Daoy (cell line): Measurements from ENCODE around the gene ZBTB7A. TPM values are rescaled to one million over a fixed set of nuclear protein-coding genes. Genes with fewer than 3 reads are reported as not detected.

Experiments used
- DNase-seq: peaks from one replicate; pipeline ENCODE4 v3.0.0-alpha.2; 2015; ENCODE audit warnings: low read depth
- total RNA-seq: library from RNA; depleted of rRNA; stranded (reverse); fragments of >200 nt; shearing (Covaris generic); gene quantifications from 2 replicates; pipeline ENCODE4 v1.2.3, GENCODE V29; 2014

The ZBTB7A gene
- total RNA-seq, 1 experiment from 2014 or later: 14.8 TPM

DNA sequence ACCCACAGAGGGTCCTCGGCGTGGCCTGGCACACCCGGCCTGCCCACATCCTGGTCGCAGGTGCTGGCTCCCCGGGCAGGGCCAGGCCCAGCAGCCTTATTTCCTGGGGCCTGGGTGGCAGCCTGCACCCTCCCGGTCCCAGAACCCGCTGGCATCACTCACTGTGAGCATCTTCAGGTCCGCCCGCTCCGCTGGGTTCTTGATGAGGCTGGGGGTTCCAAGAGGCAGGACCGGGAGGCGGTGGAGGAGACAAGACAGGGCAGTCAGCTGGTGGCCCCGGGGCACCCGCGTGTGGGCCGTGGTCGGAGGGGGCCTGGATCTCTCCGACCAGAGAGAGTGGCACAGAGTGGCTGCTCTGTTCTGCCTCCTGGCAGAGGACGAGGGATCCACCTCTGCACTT, 27.6 kb upstream of the ZBTB7A start:
- DNase-seq: no peak

- DNase-seq: no peak
Observed at GRCh38 chr19:4093643-4094175, 27.0 kb upstream of the ZBTB7A start.

DNA sequence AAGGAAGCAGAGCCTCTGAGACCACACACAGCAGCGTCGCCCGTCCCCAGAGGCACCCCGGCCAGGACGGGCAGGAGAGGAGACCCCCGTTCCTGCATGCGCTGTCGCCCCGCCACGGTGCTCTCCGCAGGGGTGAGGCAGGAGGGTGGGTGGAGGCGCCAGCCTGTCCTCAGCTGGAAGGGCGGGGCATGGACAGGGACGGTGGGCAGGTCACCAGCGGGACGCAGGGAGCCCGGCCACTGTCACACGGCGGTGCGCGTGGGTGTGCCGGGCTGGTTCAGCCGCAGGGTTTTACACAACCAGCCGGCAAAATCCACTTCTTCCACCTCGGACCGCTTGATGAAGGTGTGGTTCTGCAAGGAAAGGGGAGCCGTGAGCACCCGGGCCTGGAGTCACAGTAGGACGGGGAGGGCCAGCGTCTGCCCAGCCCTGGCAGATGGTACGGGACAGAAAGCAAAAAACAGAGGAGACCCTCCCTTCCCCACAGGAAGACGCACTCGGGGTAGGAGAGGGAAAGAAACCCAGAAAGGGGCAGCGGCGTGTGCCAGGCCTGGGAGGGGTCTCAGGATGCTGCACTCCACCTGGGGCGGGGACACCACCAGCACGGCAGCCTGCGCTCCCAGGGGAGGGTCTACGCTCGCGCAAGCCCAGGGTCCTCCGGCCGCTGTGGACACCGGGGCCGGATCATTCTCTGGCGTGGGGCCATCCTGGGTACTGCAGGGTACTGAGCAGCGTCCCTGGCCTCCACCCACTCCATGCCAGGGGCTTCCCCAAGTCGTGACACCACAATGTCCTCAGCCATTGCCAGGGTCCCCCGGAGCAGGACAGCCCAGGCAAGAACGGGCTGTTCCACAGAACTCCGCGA, 23.9 kb upstream of the ZBTB7A start:
- DNase-seq: no peak

DNA sequence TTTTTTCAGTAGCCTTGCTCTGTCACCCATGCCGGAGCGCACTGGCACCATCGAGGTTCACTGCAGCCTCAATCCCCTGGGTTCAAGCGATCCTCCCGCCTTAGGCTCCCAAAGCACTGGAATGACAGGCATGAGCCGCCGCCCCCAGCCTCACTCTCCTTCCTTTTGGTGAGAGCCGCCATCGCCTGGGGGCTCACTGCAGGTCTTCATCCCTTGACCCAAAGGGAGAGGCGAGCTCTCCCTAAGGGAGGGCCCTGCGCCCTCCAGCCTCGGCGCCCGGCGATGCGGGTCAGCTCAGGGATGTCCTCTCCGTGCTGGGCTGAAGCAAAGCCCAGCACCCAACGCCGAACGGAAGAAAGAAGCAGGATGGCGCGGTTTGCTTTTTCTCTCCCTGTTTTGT, 23.2 kb upstream of the ZBTB7A start:
- no peak for DNase-seq

DNA sequence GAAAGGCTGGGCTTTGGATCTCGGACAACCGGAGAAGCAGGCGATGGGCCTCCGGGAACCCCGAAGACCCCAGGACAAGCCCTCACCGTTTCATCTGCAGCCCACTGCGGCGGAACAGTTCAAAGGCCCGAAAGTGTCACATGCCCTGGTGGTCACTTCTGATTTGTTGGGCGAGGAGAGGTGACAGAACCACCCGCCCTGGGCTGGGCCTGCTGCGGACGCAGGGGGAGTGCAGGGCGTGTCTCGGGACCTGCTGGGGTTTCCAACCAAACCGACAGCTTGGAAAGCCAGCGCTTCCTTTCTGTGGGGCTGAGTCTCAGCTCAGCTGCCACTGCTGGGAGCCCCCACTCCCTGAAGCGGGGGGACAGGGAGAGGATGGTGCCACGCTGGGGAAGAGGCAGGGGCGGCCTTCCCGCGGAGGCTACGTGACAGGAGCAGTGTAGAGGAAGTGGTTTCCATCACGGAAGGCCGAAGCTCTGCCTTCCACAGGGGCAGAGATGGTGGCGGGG, 22.8 kb upstream of the ZBTB7A start:
- DNase-seq: peak; percentile 2

DNA sequence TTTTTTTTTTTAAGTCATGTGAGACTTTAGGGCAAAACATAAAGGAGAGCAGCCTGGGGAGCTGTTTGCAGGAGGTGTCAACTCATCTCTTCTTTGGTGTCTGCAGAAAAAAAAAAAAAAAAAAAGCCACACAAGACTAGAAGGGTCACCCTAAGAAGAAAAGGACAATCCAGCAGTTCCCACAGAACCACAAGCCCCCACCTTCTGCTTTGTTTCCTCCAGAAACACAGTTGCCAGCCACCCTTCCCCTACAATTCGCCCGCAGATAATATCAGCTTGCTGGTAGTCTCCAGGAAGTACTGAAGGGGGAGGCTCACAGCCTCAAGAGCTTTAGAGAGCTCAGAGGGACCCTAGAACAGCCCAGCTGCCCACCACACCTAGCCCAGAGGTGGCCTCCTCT, 22.3 kb upstream of the ZBTB7A start:
- DNase-seq: no peak

GRCh38 chr19:4087787-4088679, 21.3 kb upstream of the ZBTB7A start:
- DNase-seq: no peak

GRCh38 chr19:4086411-4086867, 19.7 kb upstream of the ZBTB7A start:
- DNase-seq: peak; percentile 1

DNA sequence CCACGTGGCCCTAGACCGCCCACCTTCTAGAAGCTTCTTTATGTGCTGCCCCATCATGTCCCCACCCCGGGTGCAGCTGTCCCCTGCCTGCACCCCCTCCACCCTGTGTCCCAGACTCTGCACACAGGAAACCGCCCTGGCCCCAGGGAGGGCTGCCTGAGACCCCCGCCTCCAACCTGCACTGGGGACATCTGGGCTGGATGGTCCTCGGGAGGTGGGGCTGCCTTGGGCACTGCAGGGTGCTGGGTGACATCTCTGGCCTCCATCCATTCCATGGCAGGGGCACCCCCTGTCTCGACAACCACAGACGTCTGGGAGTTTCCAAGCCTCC, 17.8 kb upstream of the ZBTB7A start:
- DNase-seq: peak; percentile 9

- DNase-seq: no peak
Observed at GRCh38 chr19:4083677-4084546, 17.2 kb upstream of the ZBTB7A start.

DNA sequence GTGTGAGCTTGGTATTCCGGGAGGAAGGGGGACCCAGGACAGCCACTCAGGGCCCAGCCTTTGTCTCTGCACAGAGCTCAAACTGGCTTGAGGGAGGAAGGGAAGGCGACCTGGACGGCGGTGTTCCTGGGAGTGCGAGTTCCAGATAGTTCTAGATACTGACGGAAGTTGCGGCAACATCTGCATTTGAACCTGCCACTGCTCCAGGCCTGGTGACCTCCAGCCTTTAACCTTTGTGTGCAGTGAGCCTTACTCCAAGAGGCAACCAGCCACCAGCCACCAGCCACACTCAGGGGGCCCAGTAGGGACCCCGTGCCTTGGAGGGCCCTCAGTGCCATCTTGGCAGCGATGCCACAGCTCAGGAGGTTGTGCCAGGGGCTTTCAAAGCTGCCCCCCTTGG, 15.5 kb upstream of the ZBTB7A start:
- no peak for DNase-seq

DNA sequence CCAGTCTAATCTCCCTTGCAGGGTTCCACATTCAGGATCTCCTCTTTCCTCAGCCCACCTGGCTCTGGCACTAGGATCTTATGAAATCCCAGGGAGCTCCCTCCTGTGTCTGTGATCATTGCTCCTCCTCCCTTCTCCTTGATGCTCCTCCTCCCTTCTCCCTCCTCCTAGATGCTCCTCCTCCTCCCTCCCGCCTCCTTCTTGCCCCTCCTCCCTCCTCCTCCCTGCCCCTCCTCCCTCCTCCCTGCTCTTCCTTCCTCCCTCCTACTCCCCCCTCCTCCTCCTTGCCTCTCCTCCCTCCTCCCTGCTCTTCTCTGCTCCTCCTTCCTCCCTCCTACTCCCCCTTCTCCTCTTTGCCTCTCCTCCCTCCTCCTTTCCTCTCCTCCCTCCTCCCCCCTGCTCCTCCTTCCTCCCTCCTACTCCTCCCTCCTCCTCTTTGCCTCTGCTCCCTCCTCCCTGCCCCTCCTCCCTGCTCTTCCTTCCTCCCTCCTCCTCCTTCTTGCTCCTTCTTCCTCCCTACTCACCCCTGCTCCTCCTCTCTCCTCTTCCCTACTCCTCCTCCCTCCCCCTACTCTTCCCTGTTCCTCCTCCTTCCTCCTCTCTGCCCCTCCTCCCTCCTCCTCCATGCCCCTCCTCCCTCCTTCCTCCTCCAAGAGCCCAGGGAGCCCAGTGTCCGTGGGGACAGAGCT, 14.9 kb upstream of the ZBTB7A start:
- DNase-seq: no peak

DNA sequence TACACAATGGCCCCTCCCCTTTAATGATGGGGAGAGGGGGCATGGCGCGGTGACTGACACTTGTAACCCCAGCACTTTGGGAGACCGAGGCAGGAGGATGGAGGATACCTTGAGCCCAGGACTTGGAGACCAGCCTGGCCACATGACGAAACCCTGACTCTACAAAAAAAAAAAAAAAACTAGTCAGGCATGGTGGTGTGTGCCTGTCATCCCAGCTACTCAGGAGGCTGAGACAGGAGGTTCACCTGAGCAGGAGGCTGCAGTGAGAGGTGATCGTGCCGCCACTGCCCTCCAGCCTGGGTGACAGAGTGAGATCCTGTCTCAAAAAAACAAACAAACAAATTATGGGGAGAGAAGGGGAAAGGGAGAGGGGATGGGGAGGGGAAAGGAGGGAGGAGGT, 13.8 kb upstream of the ZBTB7A start:
- no peak for DNase-seq

DNA sequence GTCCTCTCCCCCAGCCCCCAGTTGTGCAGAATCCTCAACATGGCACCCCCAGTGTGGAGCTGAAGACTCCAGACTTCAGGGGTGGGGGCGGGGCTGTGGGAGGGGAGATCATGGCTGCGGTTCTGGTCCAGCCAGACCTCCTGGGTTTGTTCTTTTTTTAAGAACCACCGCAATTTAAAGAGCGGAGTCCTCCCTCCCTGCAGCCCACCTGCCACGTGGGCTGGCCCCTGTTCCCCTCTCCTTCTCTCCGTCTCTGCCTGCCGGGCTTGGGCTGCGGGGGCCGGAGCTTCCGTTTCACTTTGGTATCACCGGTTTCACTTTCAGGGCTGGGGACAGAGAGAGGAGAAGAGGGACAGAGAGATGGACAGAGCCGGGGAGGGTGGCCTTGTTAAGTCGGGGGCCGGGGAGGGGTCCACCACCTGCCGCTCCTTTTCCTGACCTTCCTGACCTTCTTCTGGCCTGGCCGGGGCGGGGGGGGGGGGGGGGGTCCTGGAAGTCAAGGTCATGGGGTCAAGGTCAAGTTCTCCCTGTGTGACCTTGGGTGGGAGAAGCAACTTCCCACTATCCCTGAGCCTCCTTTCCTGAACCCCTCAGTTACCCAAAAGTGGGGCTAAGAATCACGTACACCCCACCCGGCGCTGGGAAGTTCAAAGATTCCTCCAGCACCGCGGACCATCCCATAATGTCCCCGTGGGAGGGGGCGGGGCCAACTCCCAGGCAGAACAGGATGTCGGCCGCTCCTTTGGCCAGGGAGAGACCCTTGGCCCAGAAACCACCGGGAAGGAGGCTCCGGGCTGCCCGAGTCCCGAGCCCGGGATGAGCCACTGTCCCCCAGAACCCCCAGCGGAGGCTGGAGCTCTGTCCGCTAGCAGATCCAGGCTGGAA, 11.3 kb upstream of the ZBTB7A start:
- peak; percentile 75 for DNase-seq

DNA sequence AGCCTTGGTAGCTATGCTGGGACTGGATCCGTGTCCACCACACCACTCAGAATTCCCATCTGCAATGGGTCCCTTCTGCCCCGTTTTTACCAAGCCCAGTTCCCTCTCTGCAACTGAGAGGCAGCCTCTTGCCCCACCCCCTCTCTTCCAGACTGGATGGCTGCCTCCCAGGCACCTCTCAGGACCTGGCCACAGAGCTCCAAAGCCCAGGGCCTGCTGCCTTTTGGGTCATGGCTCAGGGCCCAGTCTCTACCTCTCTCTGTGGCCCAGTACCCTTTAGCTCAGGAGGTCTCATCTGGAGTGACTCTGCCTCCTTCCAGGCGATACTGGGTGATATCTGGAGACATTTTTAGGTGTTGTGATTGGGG, 10.3 kb upstream of the ZBTB7A start:
- no peak for DNase-seq

GRCh38 chr19:4075373-4075772, 8.7 kb upstream of the ZBTB7A start:
- DNase-seq: no peak

DNA sequence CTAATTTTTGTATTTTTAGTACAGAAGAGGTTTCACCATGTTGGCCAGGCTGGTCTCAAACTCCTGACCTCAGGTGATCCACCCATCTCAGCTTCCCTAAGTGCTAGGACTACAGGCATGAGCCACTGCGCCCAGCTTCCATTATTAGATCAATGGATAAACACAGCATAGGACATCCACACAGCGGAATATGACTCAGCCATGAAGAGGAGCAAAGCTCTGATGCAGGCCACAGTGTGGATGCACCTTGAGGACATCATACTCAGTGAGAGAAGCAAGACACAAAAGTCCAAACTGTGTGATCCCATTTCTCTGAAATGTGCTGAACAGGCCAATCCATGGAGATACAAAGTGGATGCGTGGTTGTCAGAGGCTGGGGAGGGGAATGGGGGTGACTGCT, 4.9 kb upstream of the ZBTB7A start:
- no peak for DNase-seq

GRCh38 chr19:4069331-4069959, 2.7 kb upstream of the ZBTB7A start:
- DNase-seq: no peak
